CD14-positive monocyte (primary cell): ENCODE data around the gene RAB31. TPM values are rescaled to one million over a fixed set of nuclear protein-coding genes. Genes with fewer than 3 reads are reported as not detected.

Source experiments
- DNase-seq, 3 donors: peaks; one replicate each; pipeline ENCODE4 v3.0.0-alpha.2; 2011 to 2022
- H2AFZ ChIP-seq: 2 replicates; pipeline ENCODE4 v1.6.0; 2012; ENCODE audit warnings: mild to moderate bottlenecking, low read depth, low read length, inconsistent platforms; ENCODE audit not compliant: insufficient read depth, poor library complexity, severe bottlenecking
- H3K27ac ChIP-seq, 2 donors: 1 replicate in 1 of 2; 2 replicates in 1 of 2; pipeline ENCODE4 v1.5.1; 2012 to 2013; ENCODE audit warnings: low read length in 2 of 2, control low read depth in 1 of 2, inconsistent platforms in 1 of 2, low read depth in 1 of 2, mild to moderate bottlenecking in 1 of 2
- H3K27me3 ChIP-seq, 2 donors: one replicate each; pipeline versions ENCODE4 v1.6.0 to v1.6.1; 2011 to 2013; ENCODE audit warnings: low read length in 2 of 2; ENCODE audit not compliant: control insufficient read depth in 2 of 2, insufficient read depth in 2 of 2
- H3K36me3 ChIP-seq, 2 donors: replicated peaks in 1 of 2; 1 replicate in 1 of 2; 2 replicates in 1 of 2; pipeline versions ENCODE4 v1.5.1 to v1.6.1; 2012 to 2013; ENCODE audit warnings: low read length in 2 of 2, control low read depth in 1 of 2, inconsistent platforms in 1 of 2, mild to moderate bottlenecking in 1 of 2; ENCODE audit not compliant: insufficient read depth in 2 of 2, control insufficient read depth in 1 of 2
- H3K4me1 ChIP-seq, 2 donors: 1 replicate in 1 of 2; 2 replicates in 1 of 2; pipeline versions ENCODE4 v1.5.1 to v1.6.1; 2012 to 2013; ENCODE audit warnings: low read length in 2 of 2, control low read depth in 1 of 2, inconsistent platforms in 1 of 2, mild to moderate bottlenecking in 1 of 2, moderate library complexity in 1 of 2; ENCODE audit not compliant: insufficient read depth in 2 of 2, control insufficient read depth in 1 of 2
- H3K4me2 ChIP-seq: replicated peaks from 2 replicates; pipeline ENCODE3; 2012; ENCODE audit warnings: low read length, moderate library complexity, mild to moderate bottlenecking; ENCODE audit not compliant: poor library complexity, severe bottlenecking; ENCODE audit errors: extremely low read depth
- H3K4me3 ChIP-seq, 3 experiments: fragments of 200-600 bp in 1 of 3; sonication (generic) in 1 of 3; replicated peaks in 1 of 3; 1 replicate in 2 of 3; 2 replicates in 1 of 3; pipeline ENCODE4 v1.5.1; 2011 to 2013; ENCODE audit warnings: low read length in 3 of 3, mild to moderate bottlenecking in 3 of 3, control low read depth in 2 of 3, low read depth in 2 of 3, inconsistent platforms in 1 of 3, moderate library complexity in 1 of 3
- H3K79me2 ChIP-seq: 2 replicates; pipeline ENCODE4 v1.6.0; 2012; ENCODE audit warnings: mild to moderate bottlenecking, control low read depth, inconsistent platforms, low read length, moderate library complexity; ENCODE audit not compliant: insufficient read depth
- H3K9ac ChIP-seq: 2 replicates; pipeline ENCODE4 v1.6.0; 2017; ENCODE audit warnings: low read length, mild to moderate bottlenecking; ENCODE audit not compliant: insufficient read depth, poor library complexity, severe bottlenecking
- H3K9me3 ChIP-seq, 2 donors: replicated peaks in 1 of 2; 1 replicate in 1 of 2; 2 replicates in 1 of 2; pipeline versions ENCODE4 v1.5.1 to v1.6.1; 2012 to 2013; ENCODE audit warnings: low read length in 2 of 2, control low read depth in 1 of 2; ENCODE audit not compliant: control insufficient read depth in 1 of 2, insufficient read depth in 1 of 2
- H4K20me1 ChIP-seq: 2 replicates; pipeline ENCODE4 v1.6.0; 2012; ENCODE audit warnings: mild to moderate bottlenecking, low read length, control low read depth, moderate library complexity; ENCODE audit not compliant: insufficient read depth
- H3K27ac Mint-ChIP-seq, 7 donors: one replicate each; pipeline ENCODE4 v1.8.0; 2020; ENCODE audit warnings: mild to moderate bottlenecking in 7 of 7, mixed read lengths in 7 of 7, moderate library complexity in 6 of 7, inconsistent platforms in 2 of 7
- H3K27me3 Mint-ChIP-seq, 3 donors: one replicate each; pipeline ENCODE4 v1.8.0; 2021 to 2022; ENCODE audit warnings: low read depth in 3 of 3, mild to moderate bottlenecking in 3 of 3, mixed read lengths in 3 of 3, moderate library complexity in 3 of 3, inconsistent platforms in 1 of 3
- H3K36me3 Mint-ChIP-seq, 2 donors: one replicate each; pipeline ENCODE4 v1.8.0; 2020; ENCODE audit warnings: mixed read lengths in 2 of 2, inconsistent platforms in 1 of 2, mild to moderate bottlenecking in 1 of 2
- H3K4me1 Mint-ChIP-seq: one replicate; pipeline ENCODE4 v1.8.0; 2020; ENCODE audit warnings: mild to moderate bottlenecking, mixed read lengths
- H3K4me3 Mint-ChIP-seq, 2 donors: one replicate each; pipeline ENCODE4 v1.8.0; 2020; ENCODE audit warnings: mild to moderate bottlenecking in 2 of 2, mixed read lengths in 2 of 2, moderate library complexity in 1 of 2
- H3K9me3 Mint-ChIP-seq, 7 donors: one replicate each; pipeline ENCODE4 v1.8.0; 2020 to 2022; ENCODE audit warnings: mixed read lengths in 7 of 7, mild to moderate bottlenecking in 6 of 7, moderate library complexity in 6 of 7, inconsistent platforms in 2 of 7
- WGBS: methylation state at CpG from one replicate; pipeline ENCODE4 v1.1.5; 2013; ENCODE audit warnings: missing lambda C conversion rate; ENCODE audit not compliant: insufficient coverage; 5-methylcytosine and 5-hydroxymethylcytosine counted together
- intact Hi-C, 2 donors: fragments of 100-400 bp; cut with micrococcal nuclease; formaldehyde crosslinking; loops; one replicate each; pipeline versions ENCODE4 v1.15.0 to v1.15.1; 2023
- polyA plus RNA-seq, 3 donors: library from polyadenylated mRNA; depleted of rRNA in 1 of 3; unstranded in 2 of 3; stranded (reverse) in 1 of 3; fragments of 300-500 nt in 2 of 3; fragments of >200 nt in 1 of 3; fragmentation: Illumina TruSeq in 2 of 3; gene quantifications; 1 replicate in 2 of 3; 2 replicates in 1 of 3; pipeline ENCODE4 v1.2.3, GENCODE V29; 2012 to 2021
- TF ChIP-seq, protein P1 (sequence below): fragments of 200-600 bp; IDR thresholded peaks from one replicate; pipeline ENCODE4 v1.8.0; 2022; ENCODE audit warnings: antibody characterized with exemption, mild to moderate bottlenecking

Gene RAB31
- polyA plus RNA-seq, 3 donors = 106 to 367 (median 348) TPM

DNA sequence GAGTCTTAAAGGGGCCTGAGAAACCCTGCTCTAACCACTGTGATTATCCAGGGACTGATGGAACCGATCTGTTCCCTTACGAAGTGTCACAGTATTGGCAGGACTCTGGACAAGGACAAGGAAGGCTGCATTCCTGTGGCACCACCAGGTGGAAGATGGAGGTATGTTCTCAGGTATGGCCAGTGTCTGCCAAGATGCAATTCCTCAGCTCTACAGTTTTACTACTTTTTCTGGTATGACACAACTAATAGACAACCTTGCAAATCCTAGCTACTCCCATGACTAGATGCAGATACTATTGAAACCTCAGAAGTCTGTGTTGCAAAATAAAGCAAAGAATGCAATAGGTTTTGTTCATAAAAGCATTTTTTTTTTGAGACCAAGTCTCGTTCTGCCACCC is 14.6 kb downstream of the RAB31 start:
- H3K4me3 ChIP-seq = no peak overlapping the region
- H4K20me1 ChIP-seq = peaks cover 98% of the 10 kb centered on the region
- peaks cover 20% of the 10 kb centered on the region for H3K4me1 Mint-ChIP-seq
- H3K27me3 Mint-ChIP-seq = peaks cover 0 to 3% (median 0%) of the 10 kb centered on the region in 3 donors
- no peak for DNase-seq
- peak overlapping the region in 3 of 7 donors; percentile 63 to 73 (median 68) for H3K27ac Mint-ChIP-seq
- intact Hi-C loops = no loop called here
- H3K36me3 Mint-ChIP-seq = peaks cover 61 to 78% of the 10 kb centered on the region in 2 donors
- 75% methylated on average over 1 of the region's 3 CpGs for WGBS
- H3K9me3 ChIP-seq = peaks cover 0 to 3% of the 10 kb centered on the region in 2 donors
- H3K27me3 ChIP-seq = no peaks in the 10 kb centered on the region
- H3K4me2 ChIP-seq = no peak overlapping the region
- H3K9ac ChIP-seq = no peak overlapping the region
- peaks cover 0 to 4% (median 2%) of the 10 kb centered on the region in 7 donors for H3K9me3 Mint-ChIP-seq
- H3K27ac ChIP-seq = peak overlapping the region in 1 of 2 donors; percentile 42
- TF ChIP-seq, protein P1, sequence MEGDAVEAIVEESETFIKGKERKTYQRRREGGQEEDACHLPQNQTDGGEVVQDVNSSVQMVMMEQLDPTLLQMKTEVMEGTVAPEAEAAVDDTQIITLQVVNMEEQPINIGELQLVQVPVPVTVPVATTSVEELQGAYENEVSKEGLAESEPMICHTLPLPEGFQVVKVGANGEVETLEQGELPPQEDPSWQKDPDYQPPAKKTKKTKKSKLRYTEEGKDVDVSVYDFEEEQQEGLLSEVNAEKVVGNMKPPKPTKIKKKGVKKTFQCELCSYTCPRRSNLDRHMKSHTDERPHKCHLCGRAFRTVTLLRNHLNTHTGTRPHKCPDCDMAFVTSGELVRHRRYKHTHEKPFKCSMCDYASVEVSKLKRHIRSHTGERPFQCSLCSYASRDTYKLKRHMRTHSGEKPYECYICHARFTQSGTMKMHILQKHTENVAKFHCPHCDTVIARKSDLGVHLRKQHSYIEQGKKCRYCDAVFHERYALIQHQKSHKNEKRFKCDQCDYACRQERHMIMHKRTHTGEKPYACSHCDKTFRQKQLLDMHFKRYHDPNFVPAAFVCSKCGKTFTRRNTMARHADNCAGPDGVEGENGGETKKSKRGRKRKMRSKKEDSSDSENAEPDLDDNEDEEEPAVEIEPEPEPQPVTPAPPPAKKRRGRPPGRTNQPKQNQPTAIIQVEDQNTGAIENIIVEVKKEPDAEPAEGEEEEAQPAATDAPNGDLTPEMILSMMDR = no peak
- H3K79me2 ChIP-seq = peaks cover 99% of the 10 kb centered on the region
- no peak overlapping the region for H2AFZ ChIP-seq
- H3K36me3 ChIP-seq = peaks cover 46 to 80% of the 10 kb centered on the region in 2 donors
- no peak overlapping the region for H3K4me3 Mint-ChIP-seq
- H3K4me1 ChIP-seq = peaks cover 0 to 2% of the 10 kb centered on the region in 2 donors

DNA sequence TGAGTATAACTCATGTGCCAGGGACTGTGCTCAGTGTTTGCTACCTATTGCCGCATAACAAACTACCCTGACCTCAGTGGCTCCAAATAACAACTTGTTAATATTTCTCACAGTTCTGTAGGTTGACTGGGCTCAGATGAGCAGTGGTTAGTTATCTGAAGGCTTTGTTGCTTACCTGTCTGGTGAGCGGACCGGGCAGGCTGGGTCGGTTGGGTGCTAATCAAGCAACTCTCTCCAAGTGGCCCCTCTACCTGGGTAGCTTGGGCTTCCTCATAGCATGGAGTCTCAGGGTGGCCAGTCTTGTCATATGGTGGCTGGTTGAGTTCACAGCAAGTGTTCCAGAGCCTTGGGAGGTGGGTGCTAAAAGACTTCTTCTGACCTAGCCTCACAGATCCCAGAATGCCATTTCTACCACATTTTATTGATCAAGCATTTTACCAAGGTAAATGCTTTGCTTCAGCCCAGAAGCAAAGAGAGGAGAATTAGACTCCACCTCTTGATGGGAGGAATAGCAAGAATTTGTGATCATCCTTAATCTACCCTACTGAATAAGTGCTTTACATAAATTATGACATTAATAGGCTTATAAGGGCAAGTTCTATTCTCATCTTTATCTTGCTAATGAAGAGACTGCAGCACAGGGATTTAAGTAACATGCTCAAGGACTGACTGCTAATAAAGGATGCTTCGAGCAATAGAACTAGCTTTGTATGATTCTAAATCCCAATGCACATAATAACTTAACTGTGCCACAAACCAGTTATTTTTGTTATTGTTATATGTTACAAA is 16.9 kb downstream of the RAB31 start:
- Histone ChIP-seq H3K27me3 (no peaks in the 10 kb centered on the region), H3K79me2 (peaks cover 100% of the 10 kb centered on the region), H3K9me3 (peaks cover 0 to 3% of the 10 kb centered on the region in 2 donors), H3K27ac (no peak overlapping the region), H3K4me1 (no peaks in the 10 kb centered on the region), H2AFZ (no peak overlapping the region), H3K9ac (no peak overlapping the region), H3K36me3 (peaks cover 42 to 79% of the 10 kb centered on the region in 2 donors), H4K20me1 (peaks cover 100% of the 10 kb centered on the region), H3K4me2 (no peak overlapping the region), H3K4me3 (no peak overlapping the region)
- H3K27ac Mint-ChIP-seq = peak overlapping the region in 1 of 7 donors; percentile 54
- intact Hi-C loops = no loop called here
- peaks cover 61 to 69% of the 10 kb centered on the region in 2 donors for H3K36me3 Mint-ChIP-seq
- no peak for DNase-seq
- H3K27me3 Mint-ChIP-seq = peaks cover 0 to 2% (median 0%) of the 10 kb centered on the region in 3 donors
- TF ChIP-seq, protein P1 = no peak
- no peak overlapping the region for H3K4me3 Mint-ChIP-seq
- peaks cover 16% of the 10 kb centered on the region for H3K4me1 Mint-ChIP-seq
- WGBS = 100% methylated on average over 3 of the region's 5 CpGs
- H3K9me3 Mint-ChIP-seq = peaks cover 0 to 3% (median 2%) of the 10 kb centered on the region in 7 donors
